Naive thymus-derived CD8-positive, alpha-beta T cell (primary cell): Measurements from ENCODE around the gene TUBE1. TPM values are rescaled to one million over a fixed set of nuclear protein-coding genes. Genes with fewer than 3 reads are reported as not detected.

Experiments used
- ATAC-seq, 2 donors: fragments of 150-1000 bp; cut with Tn5 transposase in 1 of 2; sonication (Bioruptor Pico), chemical (Tn5 transposase) in 1 of 2; 1 replicate in 1 of 2; 2 replicates in 1 of 2; pipeline ENCODE4 v1.10.0; 2021; ENCODE audit warnings: mild to moderate bottlenecking in 2 of 2, moderate library complexity in 2 of 2
- POLR2A ChIA-PET: fragments of 350-600 bp; sonication (Branson Sonifier 250); formaldehyde crosslinking; loops from one replicate; lab custom pipeline; 2021; ENCODE audit warnings: antibody characterized with exemption; lab: Charles Lee
- DNase-seq, 10 donors: peaks; one replicate each; pipeline versions ENCODE4 v3.0.0 to v3.0.0-alpha.2; 2020 to 2022
- H3K27ac Mint-ChIP-seq, 10 donors: one replicate each; pipeline ENCODE4 v1.8.0; 2020 to 2022; ENCODE audit warnings: mild to moderate bottlenecking in 10 of 10, mixed read lengths in 10 of 10, moderate library complexity in 4 of 10, inconsistent platforms in 1 of 10
- H3K27me3 Mint-ChIP-seq, 5 donors: one replicate each; pipeline ENCODE4 v1.8.0; 2021 to 2022; ENCODE audit warnings: mixed read lengths in 5 of 5
- H3K36me3 Mint-ChIP-seq, 3 donors: one replicate each; pipeline ENCODE4 v1.8.0; 2020 to 2022; ENCODE audit warnings: mixed read lengths in 3 of 3, mild to moderate bottlenecking in 2 of 3, inconsistent platforms in 1 of 3
- H3K4me1 Mint-ChIP-seq, 4 donors: one replicate each; pipeline ENCODE4 v1.8.0; 2021 to 2022; ENCODE audit warnings: mixed read lengths in 4 of 4
- H3K4me3 Mint-ChIP-seq, 10 donors: one replicate each; pipeline ENCODE4 v1.8.0; 2020 to 2022; ENCODE audit warnings: mild to moderate bottlenecking in 10 of 10, mixed read lengths in 10 of 10, moderate library complexity in 6 of 10, inconsistent platforms in 1 of 10
- H3K9me3 Mint-ChIP-seq, 9 donors: one replicate each; pipeline ENCODE4 v1.8.0; 2020 to 2022; ENCODE audit warnings: mixed read lengths in 9 of 9, mild to moderate bottlenecking in 3 of 9, inconsistent platforms in 1 of 9, moderate library complexity in 1 of 9
- polyA plus RNA-seq, 3 donors: library from polyadenylated mRNA; unstranded; fragments of 300-500 nt; fragmentation: Illumina TruSeq; gene quantifications; one replicate each; pipeline ENCODE4 v1.2.3, GENCODE V29; 2021
- total RNA-seq, 8 experiments: library from RNA in 2 of 8; stranded (reverse) in 2 of 8; gene quantifications; one replicate each; pipeline ENCODE4 v1.2.3 and lab custom pipeline; 2021 to 2026

TUBE1 gene
- total and polyA plus RNA-seq, 5 experiments from 2014 or later: 10.1 to 43.0 (median 12.1) TPM

- POLR2A ChIA-PET: interaction anchor here (0.9 kb wide), 1 partner anchor 12 kb away, joined by 5 read pairs; no protein-coding TSS in a partner anchor
- Mint-ChIP-seq H3K27ac (peak overlapping the region; percentile 20 to 99 (median 98)), H3K4me3 (peak overlapping the region in 4 of 10 donors; percentile 13 to 54 (median 26)), H3K4me1 (peaks cover 45 to 94% (median 88%) of the 10 kb centered on the region in 4 donors), H3K36me3 (peaks cover 0 to 8% (median 0%) of the 10 kb centered on the region in 3 donors), H3K9me3 (peaks cover 0 to 5% (median 2%) of the 10 kb centered on the region in 9 donors), H3K27me3 (no peaks in the 10 kb centered on the region)
- ATAC-seq (no peak), DNase-seq (no peak)
Observed at GRCh38 chr6:112030961-112031660, 56.2 kb downstream of the TUBE1 start.

DNA sequence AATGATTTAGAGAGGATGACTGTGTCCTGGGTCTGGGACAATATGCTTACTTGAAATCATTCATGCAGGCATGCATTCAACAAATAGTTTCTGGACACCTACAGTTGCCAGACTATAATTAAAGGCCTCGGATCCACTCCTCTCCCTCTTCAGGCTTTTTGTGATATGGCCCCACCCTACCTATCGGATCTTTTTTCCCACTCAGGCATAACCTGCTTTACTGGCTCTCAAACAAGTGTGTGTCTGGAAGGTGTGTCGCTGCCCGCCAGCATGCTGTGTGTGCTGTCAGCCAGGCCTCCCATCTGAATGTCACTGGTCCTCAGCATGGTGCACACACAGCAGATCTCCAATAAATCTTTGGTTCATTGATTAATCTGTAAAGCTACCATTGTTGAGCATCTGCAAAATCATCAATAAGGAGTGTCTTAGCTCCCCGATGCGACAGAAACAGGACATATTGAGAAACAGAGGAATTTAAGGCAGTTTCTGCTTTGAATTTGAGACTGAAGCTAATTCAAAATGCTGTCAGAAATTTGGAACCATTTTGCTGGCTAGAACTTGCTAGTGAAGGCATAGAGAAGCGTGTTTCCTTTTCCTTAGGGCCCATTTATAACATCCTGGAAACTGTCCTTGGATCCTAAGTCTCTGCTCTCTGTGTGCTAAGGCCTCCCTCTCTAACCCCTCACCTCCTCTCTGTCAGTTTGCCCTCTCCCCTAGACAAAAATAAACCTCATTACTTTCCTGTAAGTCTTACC is 56.9 kb downstream of the TUBE1 start:
- no peak for ATAC-seq
- Mint-ChIP-seq H3K27ac (peak overlapping the region; percentile 95 to 99 (median 98)), H3K27me3 (no peaks in the 10 kb centered on the region), H3K36me3 (peaks cover 0 to 8% (median 0%) of the 10 kb centered on the region in 3 donors), H3K9me3 (peaks cover 0 to 5% (median 2%) of the 10 kb centered on the region in 9 donors), H3K4me3 (peak overlapping the region in 9 of 10 donors; percentile 3 to 59 (median 22)), H3K4me1 (peaks cover 42 to 88% (median 83%) of the 10 kb centered on the region in 4 donors)
- no peak for DNase-seq
- POLR2A ChIA-PET: interaction anchor here (0.7 kb wide), 1 partner anchor 13 kb away, joined by 3 read pairs; no protein-coding TSS in a partner anchor

- H3K4me1 Mint-ChIP-seq: peaks cover 44 to 80% (median 75%) of the 10 kb centered on the region in 4 donors
- peak; percentile 13 to 70 (median 27) for DNase-seq
- H3K36me3 Mint-ChIP-seq: peaks cover 0 to 15% (median 5%) of the 10 kb centered on the region in 3 donors
- peak overlapping the region; percentile 95 to 99 (median 98) for H3K27ac Mint-ChIP-seq
- no peaks in the 10 kb centered on the region for H3K27me3 Mint-ChIP-seq
- no peak for ATAC-seq
- POLR2A ChIA-PET: interaction anchor here (1.2 to 4.3 kb wide), 8 partner anchors 9 to 270 kb away, joined by 3 to 88 read pairs (median 8); partner anchors contain the start of gene FYN
- peaks cover 0 to 10% (median 6%) of the 10 kb centered on the region in 9 donors for H3K9me3 Mint-ChIP-seq
- H3K4me3 Mint-ChIP-seq: peak overlapping the region in 8 of 10 donors; percentile 45 to 77 (median 65)
Observed at GRCh38 chr6:112029045-112029822, 58.0 kb downstream of the TUBE1 start.

DNA sequence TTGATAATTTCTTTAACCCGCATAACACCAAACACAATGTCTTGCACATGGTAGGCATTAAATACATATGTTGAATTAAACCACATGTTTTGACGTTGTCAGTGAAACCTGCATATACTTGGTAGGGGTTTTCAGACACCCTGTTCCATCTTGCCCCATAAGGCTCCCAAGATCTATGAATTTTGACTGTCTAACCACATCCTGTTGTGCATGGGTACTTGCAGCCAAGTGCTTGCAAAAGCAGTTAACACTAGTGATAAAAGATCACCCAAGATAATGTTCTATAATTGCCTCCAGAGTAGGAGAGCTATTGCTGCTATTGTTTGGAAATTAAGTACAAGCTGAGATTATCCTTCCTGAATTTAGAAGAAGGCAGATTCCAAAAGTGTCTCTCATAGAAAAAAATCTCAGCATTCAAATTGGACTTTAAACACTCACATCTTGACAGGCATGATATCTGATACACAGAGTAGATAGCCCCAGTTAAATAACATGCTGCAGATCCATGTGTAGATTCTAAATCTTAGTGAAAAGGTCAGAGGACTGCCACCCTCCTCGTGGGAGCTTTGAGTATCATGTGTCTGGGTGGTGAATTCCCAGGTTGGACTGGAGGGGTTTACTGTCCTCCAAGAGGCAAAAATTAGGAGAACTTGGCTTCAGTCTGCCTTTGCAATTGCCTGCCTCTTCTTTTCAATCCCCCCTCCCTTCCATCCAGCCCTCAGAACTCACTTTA is 59.2 kb downstream of the TUBE1 start:
- Mint-ChIP-seq H3K4me1 (peaks cover 38 to 69% (median 66%) of the 10 kb centered on the region in 4 donors), H3K27me3 (no peaks in the 10 kb centered on the region), H3K4me3 (peak overlapping the region; percentile 38 to 84 (median 78)), H3K27ac (peak overlapping the region; percentile 95 to 99 (median 98)), H3K9me3 (peaks cover 0 to 18% (median 12%) of the 10 kb centered on the region in 9 donors), H3K36me3 (peaks cover 0 to 23% (median 14%) of the 10 kb centered on the region in 3 donors)
- POLR2A ChIA-PET: interaction anchor here (0.6 to 4.3 kb wide), 13 partner anchors 8 to 545 kb away, joined by 3 to 88 read pairs (median 3); partner anchors contain the start of genes FYN and REV3L
- DNase-seq: peak in 9 of 10 donors; percentile 35 to 88 (median 76)
- peak; percentile 94 to 98 for ATAC-seq

GRCh38 chr6:112026933-112027332 is 60.3 kb downstream of the TUBE1 start:
- DNase-seq: no peak
- H3K4me1 Mint-ChIP-seq: peaks cover 40 to 70% (median 68%) of the 10 kb centered on the region in 4 donors
- H3K4me3 Mint-ChIP-seq: peak overlapping the region in 3 of 10 donors; percentile 10 to 62 (median 23)
- POLR2A ChIA-PET: interaction anchor here (1.7 to 4.3 kb wide), 5 partner anchors 9 to 335 kb away, joined by 4 to 88 read pairs (median 26); no protein-coding TSS in a partner anchor
- no peak for ATAC-seq
- peak overlapping the region; percentile 95 to 99 (median 98) for H3K27ac Mint-ChIP-seq
- H3K9me3 Mint-ChIP-seq: peaks cover 0 to 18% (median 12%) of the 10 kb centered on the region in 9 donors
- peaks cover 0 to 23% (median 14%) of the 10 kb centered on the region in 3 donors for H3K36me3 Mint-ChIP-seq
- H3K27me3 Mint-ChIP-seq: no peaks in the 10 kb centered on the region

GRCh38 chr6:112024464-112024863 is 62.8 kb downstream of the TUBE1 start:
- Mint-ChIP-seq H3K27ac (peak overlapping the region in 5 of 10 donors; percentile 6 to 74 (median 66)), H3K4me1 (peaks cover 29 to 50% (median 48%) of the 10 kb centered on the region in 4 donors), H3K4me3 (peak overlapping the region in 1 of 10 donors; percentile 11), H3K9me3 (peaks cover 0 to 18% (median 12%) of the 10 kb centered on the region in 9 donors), H3K36me3 (peaks cover 0 to 21% (median 14%) of the 10 kb centered on the region in 3 donors), H3K27me3 (no peaks in the 10 kb centered on the region)
- no peak for DNase-seq
- POLR2A ChIA-PET: no interaction called here
- no peak for ATAC-seq

DNA sequence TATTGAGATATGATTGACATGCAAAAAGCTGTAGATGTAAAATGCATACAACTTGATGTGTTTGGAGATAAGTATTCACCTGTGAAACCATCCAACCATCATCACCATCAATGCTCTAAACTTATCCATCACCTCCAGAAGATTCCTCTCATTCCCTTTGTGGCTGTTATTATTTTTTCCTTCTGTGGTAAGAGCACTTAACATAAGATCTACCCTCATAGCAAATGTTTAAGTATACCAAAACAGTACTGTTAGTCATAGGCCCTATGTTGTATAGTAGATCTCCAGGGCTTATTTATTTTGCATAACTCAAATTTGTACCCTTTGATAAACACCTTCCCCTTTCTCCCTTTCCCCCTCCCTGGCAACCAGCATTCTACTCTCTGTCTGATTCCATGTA is 64.5 kb downstream of the TUBE1 start:
- Mint-ChIP-seq H3K9me3 (peaks cover 0 to 18% (median 11%) of the 10 kb centered on the region in 9 donors), H3K4me3 (no peak overlapping the region), H3K36me3 (peaks cover 0 to 21% (median 14%) of the 10 kb centered on the region in 3 donors), H3K4me1 (peaks cover 20 to 36% (median 31%) of the 10 kb centered on the region in 4 donors), H3K27ac (peak overlapping the region in 1 of 10 donors; percentile 3), H3K27me3 (no peaks in the 10 kb centered on the region)
- DNase-seq (no peak), ATAC-seq (no peak)
- POLR2A ChIA-PET: no interaction called here

- no peak overlapping the region for H3K4me3 Mint-ChIP-seq
- peak overlapping the region in 6 of 10 donors; percentile 9 to 63 (median 44) for H3K27ac Mint-ChIP-seq
- no peaks in the 10 kb centered on the region for H3K27me3 Mint-ChIP-seq
- no peak for ATAC-seq
- H3K9me3 Mint-ChIP-seq: peaks cover 0 to 18% (median 9%) of the 10 kb centered on the region in 9 donors
- H3K36me3 Mint-ChIP-seq: peaks cover 0 to 18% (median 14%) of the 10 kb centered on the region in 3 donors
- POLR2A ChIA-PET: interaction anchor here (2.5 kb wide), 1 partner anchor 20 kb away, joined by 11 read pairs; no protein-coding TSS in a partner anchor
- H3K4me1 Mint-ChIP-seq: peaks cover 16 to 26% (median 21%) of the 10 kb centered on the region in 4 donors
- DNase-seq: no peak
Observed at GRCh38 chr6:112021691-112022310, 65.5 kb downstream of the TUBE1 start.
